ENCODE measurements around the gene BIRC5.

DNA sequence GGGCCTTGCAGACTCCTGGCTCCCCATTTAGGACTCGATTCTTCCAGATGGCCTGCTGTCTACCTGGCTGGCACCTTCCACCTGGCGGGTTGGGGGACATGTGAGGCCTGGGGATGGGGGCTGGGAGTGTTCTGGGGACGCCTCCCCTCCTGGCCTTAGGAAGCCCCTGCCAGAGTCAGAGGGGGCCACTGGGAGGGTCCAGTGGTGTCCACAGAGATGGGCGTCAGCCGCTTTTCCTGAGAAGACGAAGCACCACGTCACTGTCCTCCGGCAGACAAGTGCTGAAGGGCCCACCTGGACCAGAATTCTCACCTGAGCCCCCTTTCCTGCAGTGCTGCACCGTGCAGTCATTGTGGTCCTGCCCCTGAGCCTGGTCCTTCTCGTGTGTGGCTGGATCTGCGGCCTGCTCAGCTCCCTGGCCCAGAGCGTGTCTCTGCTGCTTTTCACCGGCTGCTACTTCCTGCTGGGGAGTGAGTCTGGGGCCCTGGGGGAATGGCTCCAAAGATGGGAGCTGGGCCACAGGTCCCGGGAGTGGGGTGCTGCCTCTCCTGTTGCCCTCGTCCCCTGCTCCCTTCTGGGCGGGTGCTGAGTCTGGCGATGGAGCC lies 20.3 kb downstream of the BIRC5 start:
- TF ChIP-seq POLR2AphosphoS5 (IDR thresholded peaks at IDR 0.05; ENCODE audit: low read depth, low read length): no peak
- TF ChIP-seq, protein P1, sequence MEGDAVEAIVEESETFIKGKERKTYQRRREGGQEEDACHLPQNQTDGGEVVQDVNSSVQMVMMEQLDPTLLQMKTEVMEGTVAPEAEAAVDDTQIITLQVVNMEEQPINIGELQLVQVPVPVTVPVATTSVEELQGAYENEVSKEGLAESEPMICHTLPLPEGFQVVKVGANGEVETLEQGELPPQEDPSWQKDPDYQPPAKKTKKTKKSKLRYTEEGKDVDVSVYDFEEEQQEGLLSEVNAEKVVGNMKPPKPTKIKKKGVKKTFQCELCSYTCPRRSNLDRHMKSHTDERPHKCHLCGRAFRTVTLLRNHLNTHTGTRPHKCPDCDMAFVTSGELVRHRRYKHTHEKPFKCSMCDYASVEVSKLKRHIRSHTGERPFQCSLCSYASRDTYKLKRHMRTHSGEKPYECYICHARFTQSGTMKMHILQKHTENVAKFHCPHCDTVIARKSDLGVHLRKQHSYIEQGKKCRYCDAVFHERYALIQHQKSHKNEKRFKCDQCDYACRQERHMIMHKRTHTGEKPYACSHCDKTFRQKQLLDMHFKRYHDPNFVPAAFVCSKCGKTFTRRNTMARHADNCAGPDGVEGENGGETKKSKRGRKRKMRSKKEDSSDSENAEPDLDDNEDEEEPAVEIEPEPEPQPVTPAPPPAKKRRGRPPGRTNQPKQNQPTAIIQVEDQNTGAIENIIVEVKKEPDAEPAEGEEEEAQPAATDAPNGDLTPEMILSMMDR (IDR thresholded peaks at IDR 0.05): no peak
- TF ChIP-seq, protein P2, sequence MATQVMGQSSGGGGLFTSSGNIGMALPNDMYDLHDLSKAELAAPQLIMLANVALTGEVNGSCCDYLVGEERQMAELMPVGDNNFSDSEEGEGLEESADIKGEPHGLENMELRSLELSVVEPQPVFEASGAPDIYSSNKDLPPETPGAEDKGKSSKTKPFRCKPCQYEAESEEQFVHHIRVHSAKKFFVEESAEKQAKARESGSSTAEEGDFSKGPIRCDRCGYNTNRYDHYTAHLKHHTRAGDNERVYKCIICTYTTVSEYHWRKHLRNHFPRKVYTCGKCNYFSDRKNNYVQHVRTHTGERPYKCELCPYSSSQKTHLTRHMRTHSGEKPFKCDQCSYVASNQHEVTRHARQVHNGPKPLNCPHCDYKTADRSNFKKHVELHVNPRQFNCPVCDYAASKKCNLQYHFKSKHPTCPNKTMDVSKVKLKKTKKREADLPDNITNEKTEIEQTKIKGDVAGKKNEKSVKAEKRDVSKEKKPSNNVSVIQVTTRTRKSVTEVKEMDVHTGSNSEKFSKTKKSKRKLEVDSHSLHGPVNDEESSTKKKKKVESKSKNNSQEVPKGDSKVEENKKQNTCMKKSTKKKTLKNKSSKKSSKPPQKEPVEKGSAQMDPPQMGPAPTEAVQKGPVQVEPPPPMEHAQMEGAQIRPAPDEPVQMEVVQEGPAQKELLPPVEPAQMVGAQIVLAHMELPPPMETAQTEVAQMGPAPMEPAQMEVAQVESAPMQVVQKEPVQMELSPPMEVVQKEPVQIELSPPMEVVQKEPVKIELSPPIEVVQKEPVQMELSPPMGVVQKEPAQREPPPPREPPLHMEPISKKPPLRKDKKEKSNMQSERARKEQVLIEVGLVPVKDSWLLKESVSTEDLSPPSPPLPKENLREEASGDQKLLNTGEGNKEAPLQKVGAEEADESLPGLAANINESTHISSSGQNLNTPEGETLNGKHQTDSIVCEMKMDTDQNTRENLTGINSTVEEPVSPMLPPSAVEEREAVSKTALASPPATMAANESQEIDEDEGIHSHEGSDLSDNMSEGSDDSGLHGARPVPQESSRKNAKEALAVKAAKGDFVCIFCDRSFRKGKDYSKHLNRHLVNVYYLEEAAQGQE (IDR thresholded peaks at IDR 0.05; ENCODE audit: insufficient read depth in 1 of 2, low read depth in 2 of 2, low read length in 1 of 2): no peak
